Measurements from ENCODE around the gene CLEC1B. TPM values are rescaled to one million over a fixed set of nuclear protein-coding genes. Genes with fewer than 3 reads are reported as not detected.

CLEC1B gene
- total RNA-seq = 1 to 10 TPM in 2 of 6 donors, under 1 TPM in 2, not detected in 2; 0.23 to 1.4 (median 0.68) TPM

- no peak for DNase-seq
- WGBS, 2 donors = 90 to 92% methylated on average over 3 of the region's 3 CpGs
- no peak within 1 kb of the TSS for H3K27ac ChIP-seq
- TF ChIP-seq POLR2AphosphoS5 (IDR thresholded peaks at IDR 0.05) (no peak), POLR2A (IDR thresholded peaks at IDR 0.05) (no peak), EP300 (IDR thresholded peaks at IDR 0.05) (no peak)
- TF ChIP-seq, protein P1, sequence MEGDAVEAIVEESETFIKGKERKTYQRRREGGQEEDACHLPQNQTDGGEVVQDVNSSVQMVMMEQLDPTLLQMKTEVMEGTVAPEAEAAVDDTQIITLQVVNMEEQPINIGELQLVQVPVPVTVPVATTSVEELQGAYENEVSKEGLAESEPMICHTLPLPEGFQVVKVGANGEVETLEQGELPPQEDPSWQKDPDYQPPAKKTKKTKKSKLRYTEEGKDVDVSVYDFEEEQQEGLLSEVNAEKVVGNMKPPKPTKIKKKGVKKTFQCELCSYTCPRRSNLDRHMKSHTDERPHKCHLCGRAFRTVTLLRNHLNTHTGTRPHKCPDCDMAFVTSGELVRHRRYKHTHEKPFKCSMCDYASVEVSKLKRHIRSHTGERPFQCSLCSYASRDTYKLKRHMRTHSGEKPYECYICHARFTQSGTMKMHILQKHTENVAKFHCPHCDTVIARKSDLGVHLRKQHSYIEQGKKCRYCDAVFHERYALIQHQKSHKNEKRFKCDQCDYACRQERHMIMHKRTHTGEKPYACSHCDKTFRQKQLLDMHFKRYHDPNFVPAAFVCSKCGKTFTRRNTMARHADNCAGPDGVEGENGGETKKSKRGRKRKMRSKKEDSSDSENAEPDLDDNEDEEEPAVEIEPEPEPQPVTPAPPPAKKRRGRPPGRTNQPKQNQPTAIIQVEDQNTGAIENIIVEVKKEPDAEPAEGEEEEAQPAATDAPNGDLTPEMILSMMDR (IDR thresholded peaks at IDR 0.05) = no peak
- H3K9me3 ChIP-seq = no peaks in the 10 kb centered on the region
- no peak within 1 kb of the TSS for H3K4me3 ChIP-seq
- no peaks in the 10 kb centered on the region for H3K36me3 ChIP-seq
- no peaks in the 10 kb centered on the region for H3K4me1 ChIP-seq
- no peaks in the 10 kb centered on the region for H3K27me3 ChIP-seq
- no peak for ATAC-seq (ENCODE audit: low FRiP score in 2 of 2)
Observed at GRCh38 chr12:9999016-9999415, at the start of gene CLEC1B. Gene CLEC1B, minus strand, starts transcription at chr12:9999121. Its CDS starts 21 bp downstream, at chr12:9999100.

- Histone ChIP-seq H3K27me3 (no peaks in the 10 kb centered on the region), H3K27ac (no peak overlapping the region), H3K9me3 (no peaks in the 10 kb centered on the region), H3K4me3 (no peak overlapping the region), H3K4me1 (no peaks in the 10 kb centered on the region), H3K36me3 (no peaks in the 10 kb centered on the region)
- no peak for ATAC-seq (ENCODE audit: low FRiP score in 2 of 2)
- DNase-seq = no peak
- TF ChIP-seq EP300 (IDR thresholded peaks at IDR 0.05) (no peak), POLR2A (IDR thresholded peaks at IDR 0.05) (no peak), POLR2AphosphoS5 (IDR thresholded peaks at IDR 0.05) (no peak)
- TF ChIP-seq, protein P1 (IDR thresholded peaks at IDR 0.05) = no peak
- WGBS, 2 donors = 47 to 70% methylated on average over 3 of the region's 3 CpGs
Observed at GRCh38 chr12:10048526-10048925, 49.6 kb upstream of the CLEC1B start.

GRCh38 chr12:10042167-10042566, 43.2 kb upstream of the CLEC1B start:
- ATAC-seq (ENCODE audit: low FRiP score in 2 of 2) (no peak), DNase-seq (no peak)
- H3K36me3 ChIP-seq = no peaks in the 10 kb centered on the region
- no peaks in the 10 kb centered on the region for H3K4me1 ChIP-seq
- TF ChIP-seq, protein P1 (IDR thresholded peaks at IDR 0.05) = no peak
- TF ChIP-seq POLR2A (IDR thresholded peaks at IDR 0.05) = no peak
- TF ChIP-seq EP300 (IDR thresholded peaks at IDR 0.05) = no peak
- no peak for TF ChIP-seq POLR2AphosphoS5 (IDR thresholded peaks at IDR 0.05)
- H3K27me3 ChIP-seq = no peaks in the 10 kb centered on the region
- no peaks in the 10 kb centered on the region for H3K9me3 ChIP-seq
- H3K4me3 ChIP-seq = no peak overlapping the region
- H3K27ac ChIP-seq = no peak overlapping the region

DNA sequence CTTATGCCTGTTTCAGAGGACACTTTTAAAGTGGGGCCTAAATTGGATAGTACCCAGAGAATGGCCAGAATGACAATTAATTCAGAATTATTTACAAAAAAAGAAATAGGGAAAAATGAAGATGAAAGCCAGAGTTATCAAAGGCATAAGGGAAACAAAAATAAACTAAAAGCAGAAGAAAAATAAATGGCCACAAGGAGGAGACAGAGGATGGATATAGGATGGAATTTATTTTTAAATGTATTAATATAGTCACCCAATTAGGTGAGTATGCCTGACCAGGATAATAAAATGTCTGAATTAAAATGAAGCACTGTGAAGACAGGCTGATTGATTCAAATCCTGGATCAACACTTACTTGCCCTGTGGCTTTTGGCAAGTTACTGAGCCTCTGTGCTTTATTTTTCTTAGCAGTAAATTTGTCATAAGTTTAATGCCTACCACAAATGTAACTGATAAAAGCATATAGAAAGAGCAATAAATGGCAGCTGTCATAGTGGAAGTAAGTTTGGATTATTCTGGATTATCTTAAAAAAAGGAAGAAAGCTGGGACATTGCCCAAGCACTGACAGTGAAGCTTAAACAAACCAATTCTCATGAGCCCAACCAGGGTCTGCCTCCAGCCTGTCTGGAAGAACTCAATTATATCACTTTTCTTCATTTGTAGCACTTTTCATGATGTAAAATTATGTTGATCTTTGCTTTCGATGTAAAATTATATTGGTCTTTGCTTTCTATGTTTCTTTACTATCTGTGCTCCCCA, 35.0 kb upstream of the CLEC1B start:
- Histone ChIP-seq H3K4me3 (no peak overlapping the region), H3K27me3 (no peaks in the 10 kb centered on the region), H3K36me3 (no peaks in the 10 kb centered on the region), H3K9me3 (no peaks in the 10 kb centered on the region), H3K27ac (no peak overlapping the region), H3K4me1 (peaks cover 0 to 14% (median 6%) of the 10 kb centered on the region in 4 donors)
- TF ChIP-seq, protein P1 (IDR thresholded peaks at IDR 0.05) = peak in 4 of 6 experiments; percentile 46 to 62 (median 50)
- TF ChIP-seq POLR2AphosphoS5 (IDR thresholded peaks at IDR 0.05) (no peak), POLR2A (IDR thresholded peaks at IDR 0.05) (no peak), EP300 (IDR thresholded peaks at IDR 0.05) (no peak)
- ATAC-seq (ENCODE audit: low FRiP score in 2 of 2) (no peak), DNase-seq (no peak)
- 65 to 87% methylated on average over 1 of the region's 1 CpG for WGBS, 2 donors

GRCh38 chr12:10031771-10032175, 32.9 kb upstream of the CLEC1B start:
- ATAC-seq (ENCODE audit: low FRiP score in 2 of 2) (no peak), DNase-seq (no peak)
- Histone ChIP-seq H3K27ac (peak overlapping the region in 1 of 4 donors; percentile 32), H3K4me3 (no peak overlapping the region), H3K9me3 (no peaks in the 10 kb centered on the region), H3K36me3 (no peaks in the 10 kb centered on the region), H3K4me1 (peaks cover 0 to 14% (median 6%) of the 10 kb centered on the region in 4 donors), H3K27me3 (no peaks in the 10 kb centered on the region)
- WGBS, 2 donors = 48 to 51% methylated on average over 5 of the region's 5 CpGs
- TF ChIP-seq EP300 (IDR thresholded peaks at IDR 0.05) (no peak), POLR2A (IDR thresholded peaks at IDR 0.05) (no peak), POLR2AphosphoS5 (IDR thresholded peaks at IDR 0.05) (no peak)
- TF ChIP-seq, protein P1 (IDR thresholded peaks at IDR 0.05) = no peak

All from upper lobe of left lung (tissue), 6 donors.